ENCODE measurements around the gene GDF2. TPM values are rescaled to one million over a fixed set of nuclear protein-coding genes. Genes with fewer than 3 reads are reported as not detected.

GDF2 gene
- total RNA-seq, 1 donor from 2014 or later: 0.21 TPM

- Histone ChIP-seq H3K4me1 (peaks cover 2 to 5% of the 10 kb centered on the region in 2 donors), H3K9me3 (no peaks in the 10 kb centered on the region), H3K36me3 (no peaks in the 10 kb centered on the region), H3K27me3 (no peaks in the 10 kb centered on the region), H3K4me3 (no peak overlapping the region), H3K27ac (no peak overlapping the region)
- DNase-seq (ENCODE audit: low spot score in 2 of 2): no peak
- intact Hi-C loops (cut with DNase I): no loop called here
- TF ChIP-seq, protein P1, sequence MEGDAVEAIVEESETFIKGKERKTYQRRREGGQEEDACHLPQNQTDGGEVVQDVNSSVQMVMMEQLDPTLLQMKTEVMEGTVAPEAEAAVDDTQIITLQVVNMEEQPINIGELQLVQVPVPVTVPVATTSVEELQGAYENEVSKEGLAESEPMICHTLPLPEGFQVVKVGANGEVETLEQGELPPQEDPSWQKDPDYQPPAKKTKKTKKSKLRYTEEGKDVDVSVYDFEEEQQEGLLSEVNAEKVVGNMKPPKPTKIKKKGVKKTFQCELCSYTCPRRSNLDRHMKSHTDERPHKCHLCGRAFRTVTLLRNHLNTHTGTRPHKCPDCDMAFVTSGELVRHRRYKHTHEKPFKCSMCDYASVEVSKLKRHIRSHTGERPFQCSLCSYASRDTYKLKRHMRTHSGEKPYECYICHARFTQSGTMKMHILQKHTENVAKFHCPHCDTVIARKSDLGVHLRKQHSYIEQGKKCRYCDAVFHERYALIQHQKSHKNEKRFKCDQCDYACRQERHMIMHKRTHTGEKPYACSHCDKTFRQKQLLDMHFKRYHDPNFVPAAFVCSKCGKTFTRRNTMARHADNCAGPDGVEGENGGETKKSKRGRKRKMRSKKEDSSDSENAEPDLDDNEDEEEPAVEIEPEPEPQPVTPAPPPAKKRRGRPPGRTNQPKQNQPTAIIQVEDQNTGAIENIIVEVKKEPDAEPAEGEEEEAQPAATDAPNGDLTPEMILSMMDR (IDR thresholded peaks at IDR 0.05): no peak
These were observed 14.9 kb upstream of the GDF2 start for GRCh38 chr10:47307381-47307780.

- TF ChIP-seq, protein P1 (IDR thresholded peaks at IDR 0.05): no peak
- Histone ChIP-seq H3K4me3 (no peak overlapping the region), H3K9me3 (no peaks in the 10 kb centered on the region), H3K27me3 (no peaks in the 10 kb centered on the region), H3K36me3 (no peaks in the 10 kb centered on the region), H3K27ac (no peak overlapping the region), H3K4me1 (peaks cover 2% of the 10 kb centered on the region in 2 donors)
- DNase-seq (ENCODE audit: low spot score in 2 of 2): no peak
- intact Hi-C loops (cut with DNase I): no loop called here
These were observed 13.5 kb upstream of the GDF2 start for GRCh38 chr10:47308775-47309174.

DNA sequence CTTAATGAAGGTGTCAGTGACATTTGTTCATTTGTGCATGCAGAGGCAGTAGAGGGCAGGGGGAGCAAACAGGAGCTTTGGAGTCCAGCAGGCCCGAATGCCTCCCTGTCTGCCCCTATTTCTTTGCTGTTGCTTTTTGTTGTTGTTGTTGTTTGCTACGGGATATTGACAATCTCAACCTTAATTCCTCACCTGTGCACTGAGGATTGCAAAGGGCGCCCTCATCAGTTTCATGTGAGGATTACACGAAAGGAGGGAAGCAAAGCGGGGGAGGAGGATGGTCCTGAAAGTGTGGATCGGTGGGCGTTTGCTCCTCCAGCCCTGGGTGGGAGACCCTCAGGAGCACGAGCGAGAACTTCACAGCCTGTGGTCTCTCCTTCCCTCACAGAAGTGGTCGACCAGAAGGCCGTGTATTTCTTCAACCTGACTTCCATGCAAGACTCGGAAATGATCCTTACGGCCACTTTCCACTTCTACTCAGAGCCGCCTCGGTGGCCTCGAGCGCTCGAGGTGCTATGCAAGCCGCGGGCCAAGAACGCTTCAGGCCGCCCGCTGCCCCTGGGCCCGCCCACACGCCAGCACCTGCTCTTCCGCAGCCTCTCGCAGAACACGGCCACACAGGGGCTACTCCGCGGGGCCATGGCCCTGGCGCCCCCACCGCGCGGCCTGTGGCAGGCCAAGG lies 12.7 kb upstream of the GDF2 start:
- DNase-seq (ENCODE audit: low spot score in 2 of 2): no peak
- peaks cover 2% of the 10 kb centered on the region in 2 donors for H3K4me1 ChIP-seq
- H3K4me3 ChIP-seq: no peak overlapping the region
- H3K9me3 ChIP-seq: no peaks in the 10 kb centered on the region
- no peak overlapping the region for H3K27ac ChIP-seq
- intact Hi-C loops (cut with DNase I): no loop called here
- TF ChIP-seq, protein P1 (IDR thresholded peaks at IDR 0.05): peak in 2 of 3 experiments; percentile 13 to 32
- no peaks in the 10 kb centered on the region for H3K27me3 ChIP-seq
- H3K36me3 ChIP-seq: no peaks in the 10 kb centered on the region

DNA sequence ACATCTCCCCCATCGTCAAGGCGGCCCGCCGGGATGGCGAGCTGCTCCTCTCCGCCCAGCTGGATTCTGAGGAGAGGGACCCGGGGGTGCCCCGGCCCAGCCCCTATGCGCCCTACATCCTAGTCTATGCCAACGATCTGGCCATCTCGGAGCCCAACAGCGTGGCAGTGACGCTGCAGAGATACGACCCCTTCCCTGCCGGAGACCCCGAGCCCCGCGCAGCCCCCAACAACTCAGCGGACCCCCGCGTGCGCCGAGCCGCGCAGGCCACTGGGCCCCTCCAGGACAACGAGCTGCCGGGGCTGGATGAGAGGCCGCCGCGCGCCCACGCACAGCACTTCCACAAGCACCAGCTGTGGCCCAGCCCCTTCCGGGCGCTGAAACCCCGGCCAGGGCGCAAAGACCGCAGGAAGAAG lies 12.2 kb upstream of the GDF2 start:
- no peaks in the 10 kb centered on the region for H3K9me3 ChIP-seq
- no peaks in the 10 kb centered on the region for H3K27me3 ChIP-seq
- no peaks in the 10 kb centered on the region for H3K36me3 ChIP-seq
- H3K27ac ChIP-seq: no peak overlapping the region
- intact Hi-C loops (cut with DNase I): no loop called here
- no peak overlapping the region for H3K4me3 ChIP-seq
- no peak for DNase-seq (ENCODE audit: low spot score in 2 of 2)
- peaks cover 2% of the 10 kb centered on the region in 2 donors for H3K4me1 ChIP-seq
- TF ChIP-seq, protein P1 (IDR thresholded peaks at IDR 0.05): no peak

DNA sequence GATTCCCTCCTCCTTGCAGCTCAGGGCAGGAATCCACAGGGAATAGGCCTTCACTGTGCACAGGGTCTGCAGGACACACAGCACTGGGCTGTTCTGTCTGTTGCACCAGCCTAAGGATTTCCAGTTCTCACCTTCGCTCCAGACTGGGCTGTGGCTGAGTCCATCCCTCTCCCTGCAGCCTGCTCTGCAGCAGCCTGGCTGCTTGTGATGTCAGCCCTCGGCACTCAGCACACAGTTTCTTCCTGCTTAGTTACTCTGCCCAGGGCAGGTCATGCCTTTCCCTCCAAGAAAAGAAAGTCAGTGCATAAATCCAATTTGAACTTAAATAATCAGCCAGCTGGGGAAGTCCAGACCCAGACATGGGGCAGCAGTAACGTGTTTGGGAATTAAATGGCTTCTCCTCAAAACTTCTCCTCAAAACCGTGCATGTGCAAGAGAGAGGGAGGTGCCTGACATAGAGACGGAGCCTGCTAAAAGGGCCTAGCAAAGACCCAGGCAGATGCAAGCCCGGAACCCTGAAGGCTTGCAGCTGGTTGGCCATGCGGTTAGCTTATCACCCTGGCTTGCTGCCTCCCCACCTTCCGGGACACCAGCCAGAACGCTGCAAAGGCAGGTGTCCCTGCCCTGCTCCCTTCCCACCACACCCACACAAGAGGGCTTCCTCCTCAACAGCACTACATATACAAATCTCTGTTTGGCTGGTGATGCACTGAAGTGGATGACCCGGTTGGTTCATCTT lies 10.9 kb upstream of the GDF2 start:
- H3K4me1 ChIP-seq: peaks cover 2% of the 10 kb centered on the region in 2 donors
- intact Hi-C loops (cut with DNase I): no loop called here
- no peaks in the 10 kb centered on the region for H3K36me3 ChIP-seq
- H3K9me3 ChIP-seq: no peaks in the 10 kb centered on the region
- no peaks in the 10 kb centered on the region for H3K27me3 ChIP-seq
- H3K27ac ChIP-seq: no peak overlapping the region
- H3K4me3 ChIP-seq: no peak overlapping the region
- DNase-seq (ENCODE audit: low spot score in 2 of 2): no peak
- TF ChIP-seq, protein P1 (IDR thresholded peaks at IDR 0.05): no peak

Data from ascending aorta (tissue), 2 donors.